ENCODE measurements around the gene ATP11A.

The ATP11A gene

GRCh38 chr13:112828756-112829155 is 138.9 kb downstream of the ATP11A start:
- DNase-seq (ENCODE audit: low read depth) = no peak
- no peak overlapping the region for H3K4me3 ChIP-seq (ENCODE audit: low read depth, low read length)

DNA sequence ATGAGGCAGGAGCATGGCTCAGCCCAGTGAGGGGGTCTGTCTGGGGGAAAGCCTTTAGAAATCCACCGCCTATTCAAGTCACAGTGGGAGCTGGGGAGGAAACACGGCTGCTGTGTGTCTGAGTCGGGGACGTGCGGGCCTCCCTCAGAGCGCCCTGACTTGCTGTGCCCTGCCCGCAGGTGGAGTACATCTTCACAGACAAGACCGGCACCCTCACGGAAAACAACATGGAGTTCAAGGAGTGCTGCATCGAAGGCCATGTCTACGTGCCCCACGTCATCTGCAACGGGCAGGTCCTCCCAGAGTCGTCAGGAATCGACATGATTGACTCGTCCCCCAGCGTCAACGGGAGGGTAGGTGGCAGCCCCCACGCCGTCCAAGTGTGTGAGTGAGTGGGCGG is 141.4 kb downstream of the ATP11A start:
- DNase-seq (ENCODE audit: low read depth) = no peak
- H3K4me3 ChIP-seq (ENCODE audit: low read depth, low read length) = no peak overlapping the region
- TF ChIP-seq, protein P1, sequence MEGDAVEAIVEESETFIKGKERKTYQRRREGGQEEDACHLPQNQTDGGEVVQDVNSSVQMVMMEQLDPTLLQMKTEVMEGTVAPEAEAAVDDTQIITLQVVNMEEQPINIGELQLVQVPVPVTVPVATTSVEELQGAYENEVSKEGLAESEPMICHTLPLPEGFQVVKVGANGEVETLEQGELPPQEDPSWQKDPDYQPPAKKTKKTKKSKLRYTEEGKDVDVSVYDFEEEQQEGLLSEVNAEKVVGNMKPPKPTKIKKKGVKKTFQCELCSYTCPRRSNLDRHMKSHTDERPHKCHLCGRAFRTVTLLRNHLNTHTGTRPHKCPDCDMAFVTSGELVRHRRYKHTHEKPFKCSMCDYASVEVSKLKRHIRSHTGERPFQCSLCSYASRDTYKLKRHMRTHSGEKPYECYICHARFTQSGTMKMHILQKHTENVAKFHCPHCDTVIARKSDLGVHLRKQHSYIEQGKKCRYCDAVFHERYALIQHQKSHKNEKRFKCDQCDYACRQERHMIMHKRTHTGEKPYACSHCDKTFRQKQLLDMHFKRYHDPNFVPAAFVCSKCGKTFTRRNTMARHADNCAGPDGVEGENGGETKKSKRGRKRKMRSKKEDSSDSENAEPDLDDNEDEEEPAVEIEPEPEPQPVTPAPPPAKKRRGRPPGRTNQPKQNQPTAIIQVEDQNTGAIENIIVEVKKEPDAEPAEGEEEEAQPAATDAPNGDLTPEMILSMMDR (IDR thresholded peaks at IDR 0.05; ENCODE audit: low read depth, low read length, missing control alignments) = no peak

More at GRCh38 chr13:112828756-112829155, 138.9 kb downstream of the ATP11A start:
- TF ChIP-seq, protein P1 (IDR thresholded peaks at IDR 0.05; ENCODE audit: low read depth, low read length, missing control alignments) = no peak

DNA sequence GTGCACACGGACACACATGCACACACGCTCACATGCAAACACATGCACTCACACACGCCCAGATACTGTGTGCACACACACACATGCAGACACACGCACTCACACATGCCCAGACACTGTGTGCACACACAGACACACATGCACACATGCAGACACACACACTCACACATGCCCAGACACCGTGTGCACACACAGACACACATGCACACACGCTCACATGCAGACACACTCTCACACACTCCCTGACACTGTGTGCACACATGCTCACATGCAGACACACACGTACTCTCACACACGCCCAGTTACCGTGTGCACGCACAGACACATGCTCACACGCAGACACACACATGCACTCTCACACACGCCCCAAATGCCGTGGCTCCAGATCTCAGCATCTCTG is 142.0 kb downstream of the ATP11A start:
- H3K4me3 ChIP-seq (ENCODE audit: low read depth, low read length) = no peak overlapping the region
- DNase-seq (ENCODE audit: low read depth) = no peak

GRCh38 chr13:112832811-112833210 is 143.0 kb downstream of the ATP11A start:
- H3K4me3 ChIP-seq (ENCODE audit: low read depth, low read length) = no peak overlapping the region
- DNase-seq (ENCODE audit: low read depth) = no peak
- TF ChIP-seq, protein P1 (IDR thresholded peaks at IDR 0.05; ENCODE audit: low read depth, low read length, missing control alignments) = no peak

More for the DNA sequence above, 142.0 kb downstream of the ATP11A start:
- TF ChIP-seq, protein P1 (IDR thresholded peaks at IDR 0.05; ENCODE audit: low read depth, low read length, missing control alignments) = no peak

- no peak for DNase-seq (ENCODE audit: low read depth)
- no peak overlapping the region for H3K4me3 ChIP-seq (ENCODE audit: low read depth, low read length)
- TF ChIP-seq, protein P1 (IDR thresholded peaks at IDR 0.05; ENCODE audit: low read depth, low read length, missing control alignments) = no peak
Observed at GRCh38 chr13:112833551-112834257, 143.9 kb downstream of the ATP11A start.

DNA sequence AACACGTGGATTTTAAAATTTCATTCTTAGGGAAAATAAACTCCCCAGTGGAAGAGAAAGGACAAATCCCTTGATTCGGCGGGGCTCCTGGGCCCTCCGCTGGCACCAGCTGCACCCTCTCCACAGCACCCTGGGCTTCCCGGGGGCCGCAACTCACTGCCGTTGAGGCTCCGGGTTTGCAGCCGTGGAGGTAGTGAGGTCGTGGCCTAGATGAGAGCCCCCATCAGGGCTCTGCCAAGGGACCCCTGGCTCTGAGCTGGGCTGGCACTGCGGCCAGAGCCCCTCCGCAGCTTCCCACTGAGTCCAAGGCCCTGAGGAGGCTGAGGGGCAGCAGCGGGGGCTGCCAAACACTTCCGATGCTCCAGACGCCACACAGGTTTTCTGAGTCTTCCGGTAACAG is 145.5 kb downstream of the ATP11A start:
- H3K4me3 ChIP-seq (ENCODE audit: low read depth, low read length) = no peak overlapping the region
- no peak for DNase-seq (ENCODE audit: low read depth)
- TF ChIP-seq, protein P1 (IDR thresholded peaks at IDR 0.05; ENCODE audit: low read depth, low read length, missing control alignments) = no peak

DNA sequence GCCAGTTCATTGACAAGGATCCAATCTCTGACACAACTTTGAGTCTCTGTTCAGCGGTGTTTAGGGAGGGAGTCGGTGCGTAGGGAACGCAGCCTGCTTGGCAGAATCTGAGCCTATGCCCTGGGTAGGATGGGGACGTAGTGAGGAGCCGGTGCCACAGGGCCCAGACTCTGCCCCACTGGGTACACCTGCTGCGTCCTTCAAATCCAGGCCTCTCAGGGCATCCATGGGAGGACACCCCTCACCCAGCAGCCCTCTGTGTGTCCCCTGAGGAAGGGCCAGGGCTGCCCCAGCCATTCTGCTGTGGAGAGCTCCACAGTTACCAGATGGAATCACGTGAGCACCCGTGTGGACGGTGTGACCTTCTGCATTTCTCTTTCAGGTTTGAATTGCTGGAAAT is 146.0 kb downstream of the ATP11A start:
- no peak overlapping the region for H3K4me3 ChIP-seq (ENCODE audit: low read depth, low read length)
- no peak for DNase-seq (ENCODE audit: low read depth)

More for the DNA sequence above, 146.0 kb downstream of the ATP11A start:
- TF ChIP-seq, protein P1 (IDR thresholded peaks at IDR 0.05; ENCODE audit: low read depth, low read length, missing control alignments) = no peak
